GM18517 (cell line): ENCODE measurements around the gene RTEL1.
A peak's percentile ranks its signal among the peaks of the same experiment; 100 is the strongest.
"Not testable (repeated sequence)": the region's sequence is repeated elsewhere in the genome, so short reads cannot be mapped to it uniquely, and the experiment has no call there.

Experiments
- ATAC-seq: cut with Tn5 transposase; IDR thresholded peaks from one replicate; pipeline ENCODE4 v1.9.1; 2021; ENCODE audit warnings: mild to moderate bottlenecking, moderate library complexity; ENCODE audit not compliant: unreplicated experiment

The RTEL1 gene

GRCh38 chr20:63708301-63709148, 50.4 kb downstream of the RTEL1 start:
- peak; percentile 24 for ATAC-seq

- no peak for ATAC-seq
Observed at GRCh38 chr20:63709149-63709527, 51.0 kb downstream of the RTEL1 start.

GRCh38 chr20:63711085-63711645, 53.1 kb downstream of the RTEL1 start:
- ATAC-seq: no peak

- no peak for ATAC-seq
Observed at GRCh38 chr20:63712191-63712590, 54.1 kb downstream of the RTEL1 start.

- ATAC-seq: no peak
Observed at GRCh38 chr20:63714858-63715257, 56.7 kb downstream of the RTEL1 start.

GRCh38 chr20:63718996-63719395, 60.9 kb downstream of the RTEL1 start:
- ATAC-seq: no peak

GRCh38 chr20:63722967-63723622, 65.0 kb downstream of the RTEL1 start:
- ATAC-seq: not testable (repeated sequence)

- ATAC-seq: not testable (repeated sequence)
Observed at GRCh38 chr20:63730189-63730733, 72.1 kb downstream of the RTEL1 start.

GRCh38 chr20:63731410-63731809, 73.3 kb downstream of the RTEL1 start:
- ATAC-seq: no peak

GRCh38 chr20:63732118-63733095, 74.3 kb downstream of the RTEL1 start:
- ATAC-seq: no peak

- ATAC-seq: no peak
Observed at GRCh38 chr20:63733117-63733516, 75.0 kb downstream of the RTEL1 start.

- ATAC-seq: no peak
Observed at GRCh38 chr20:63733579-63734081, 75.5 kb downstream of the RTEL1 start.

GRCh38 chr20:63734111-63734945, 76.2 kb downstream of the RTEL1 start:
- ATAC-seq: no peak

GRCh38 chr20:63734946-63735858, 77.1 kb downstream of the RTEL1 start:
- ATAC-seq: no peak

GRCh38 chr20:63735859-63736718, 78.0 kb downstream of the RTEL1 start, which contains the start of gene LIME1:
Gene LIME1 (plus strand): TSS chr20:63736664. CDS start chr20:63737550, 886 bp downstream.
- no peak for ATAC-seq

GRCh38 chr20:63736893-63737694, 79.0 kb downstream of the RTEL1 start:
- ATAC-seq: no peak

GRCh38 chr20:63737695-63737944, 79.5 kb downstream of the RTEL1 start:
- ATAC-seq: no peak
